CD4-positive, alpha-beta T cell treated with Interferon gamma for 1 hour (primary cell): ENCODE measurements around the gene EFNA1.

Source experiments
- DNase-seq: peaks from one replicate; pipeline ENCODE4 v3.0.0-alpha.2; 2020

The EFNA1 gene

DNA sequence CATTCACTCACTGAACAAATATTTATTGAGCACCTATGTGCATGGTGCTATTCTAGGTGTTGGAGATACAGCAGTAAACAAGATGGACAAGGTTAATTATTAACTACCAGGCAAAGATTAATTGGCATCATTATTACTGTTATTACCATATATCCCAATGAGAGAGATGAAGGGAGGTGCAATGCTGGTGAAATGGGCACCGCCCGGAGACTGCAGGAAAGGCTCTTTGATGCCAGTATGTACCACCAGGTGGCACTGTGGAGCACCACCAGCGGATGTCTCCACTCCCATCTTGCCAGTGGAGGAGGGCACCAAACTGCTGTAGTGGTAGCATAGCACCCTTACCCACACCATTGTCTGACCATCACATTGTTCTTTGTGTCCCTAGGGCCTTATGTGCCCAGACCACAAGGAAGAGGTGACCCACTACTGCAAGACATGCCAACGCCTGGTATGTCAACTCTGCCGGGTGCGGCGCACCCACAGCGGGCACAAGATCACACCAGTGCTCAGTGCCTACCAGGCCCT, 48.9 kb downstream of the EFNA1 start:
- peak; percentile 77 for DNase-seq

DNA sequence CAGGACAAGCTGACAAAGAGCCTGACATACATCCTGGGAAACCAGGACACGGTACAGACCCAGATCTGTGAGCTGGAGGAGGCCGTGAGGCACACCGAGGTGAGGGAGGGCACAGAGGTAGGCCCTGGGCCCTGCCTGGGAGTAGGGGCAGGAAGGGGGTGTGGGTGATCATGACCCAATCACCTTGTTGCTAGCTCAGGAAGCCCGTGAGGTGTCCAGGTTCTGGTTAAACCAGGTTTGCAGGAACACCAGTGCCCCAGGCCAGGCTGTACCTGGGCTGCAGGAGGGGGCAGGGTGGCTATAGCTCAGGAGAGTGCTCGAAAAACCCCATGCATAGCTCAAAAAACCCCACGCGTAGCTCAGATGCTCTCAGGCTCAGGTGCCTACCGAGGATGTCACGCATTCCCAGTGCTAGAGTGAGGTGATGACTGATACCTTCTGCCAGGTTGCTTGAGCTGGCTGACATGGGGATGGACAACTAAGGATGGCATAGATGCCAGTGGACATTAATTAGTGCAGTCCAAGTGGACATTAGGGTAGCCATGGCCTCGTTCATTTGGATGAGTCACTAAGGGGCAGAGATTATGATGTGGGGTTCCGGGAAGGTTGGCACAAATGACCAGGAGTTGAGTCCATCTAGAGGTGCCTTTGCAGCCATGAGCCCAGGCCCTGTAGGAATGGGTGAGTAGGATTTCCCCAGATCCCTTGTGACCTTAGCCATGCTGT, 49.7 kb downstream of the EFNA1 start:
- DNase-seq, result no peak

DNA sequence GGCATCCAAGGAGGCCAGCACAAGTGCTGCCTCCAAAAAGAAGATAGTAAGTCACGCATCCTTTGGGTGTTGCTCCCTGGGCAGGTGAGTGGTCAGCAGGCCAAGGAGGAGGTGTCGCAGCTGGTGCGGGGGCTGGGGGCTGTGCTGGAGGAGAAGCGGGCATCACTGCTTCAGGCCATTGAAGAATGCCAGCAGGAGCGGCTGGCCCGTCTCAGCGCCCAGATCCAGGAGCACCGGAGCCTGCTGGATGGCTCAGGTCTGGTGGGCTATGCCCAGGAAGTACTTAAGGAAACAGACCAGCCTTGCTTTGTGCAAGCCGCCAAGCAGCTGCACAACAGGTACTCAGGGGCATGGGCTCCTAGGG, 50.2 kb downstream of the EFNA1 start:
- DNase-seq, result no peak

DNA sequence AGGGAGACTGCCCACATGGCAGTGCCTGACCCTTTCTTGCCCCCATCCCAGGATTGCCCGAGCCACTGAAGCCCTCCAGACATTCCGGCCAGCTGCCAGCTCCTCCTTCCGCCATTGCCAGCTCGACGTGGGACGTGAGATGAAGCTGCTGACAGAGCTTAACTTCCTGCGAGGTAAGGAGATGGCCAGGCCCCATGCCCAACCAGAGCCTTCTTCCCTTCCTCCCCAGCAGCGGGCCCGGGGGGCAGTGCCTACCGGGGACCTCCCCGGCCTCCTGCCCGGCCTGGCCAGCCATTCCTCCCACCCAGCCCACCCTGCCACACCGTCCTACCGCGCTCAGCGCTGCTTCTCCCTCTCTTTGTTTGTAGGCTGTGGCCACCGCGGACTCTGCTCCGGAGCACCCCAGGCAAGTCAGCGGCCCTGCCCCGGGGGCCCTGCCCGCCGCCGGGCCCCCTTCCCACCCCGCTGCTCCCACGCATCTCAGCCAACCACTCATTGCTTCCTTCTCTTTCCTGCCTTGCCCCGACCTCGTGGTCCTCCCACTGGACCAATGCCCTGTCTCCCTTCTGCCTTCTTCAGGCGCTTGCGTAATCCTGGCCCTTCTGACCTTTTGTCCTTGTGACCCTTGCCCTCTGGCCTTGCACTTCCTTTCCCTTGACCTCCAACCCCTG, 50.9 kb downstream of the EFNA1 start:
- DNase-seq, result peak; percentile 32

DNA sequence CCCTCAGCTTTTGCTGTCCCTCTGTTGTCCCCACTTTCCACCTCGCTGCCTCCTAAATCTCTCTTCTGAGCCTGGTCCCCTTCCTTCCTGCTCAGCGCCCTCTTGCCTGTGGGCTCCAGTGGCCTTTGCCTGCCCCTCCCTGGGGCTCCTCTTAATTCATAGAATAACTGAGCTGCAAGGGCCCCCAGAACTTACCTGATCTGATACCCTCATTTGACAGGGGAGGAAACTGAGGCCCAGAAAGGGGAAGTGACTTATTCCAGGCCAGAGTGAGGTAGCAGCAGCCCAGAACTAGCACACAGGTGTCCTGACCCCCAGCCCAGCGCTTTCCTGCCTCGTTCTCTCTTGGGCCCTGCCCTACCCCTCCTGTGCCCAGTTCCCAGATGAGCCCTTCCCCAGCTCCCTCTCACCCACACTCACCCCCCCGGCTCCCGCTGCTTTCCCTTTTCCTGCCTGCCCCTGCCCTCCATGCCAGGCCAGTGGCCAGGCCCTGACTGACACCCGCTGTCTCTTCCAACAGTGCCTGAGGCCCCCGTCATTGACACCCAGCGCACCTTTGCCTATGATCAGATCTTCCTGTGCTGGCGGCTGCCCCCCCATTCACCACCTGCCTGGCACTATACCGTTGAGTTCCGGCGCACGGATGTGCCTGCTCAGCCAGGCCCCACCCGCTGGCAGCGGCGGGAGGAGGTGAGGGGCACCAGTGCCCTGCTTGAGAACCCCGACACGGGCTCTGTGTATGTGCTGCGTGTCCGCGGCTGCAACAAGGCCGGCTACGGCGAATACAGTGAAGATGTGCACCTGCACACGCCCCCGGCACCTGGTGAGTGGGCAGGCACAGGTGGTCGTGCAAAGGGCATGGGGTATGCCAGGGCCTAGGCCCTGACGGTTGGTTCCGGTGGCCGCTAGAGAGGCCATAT, 51.7 kb downstream of the EFNA1 start:
- no peak for DNase-seq

DNA sequence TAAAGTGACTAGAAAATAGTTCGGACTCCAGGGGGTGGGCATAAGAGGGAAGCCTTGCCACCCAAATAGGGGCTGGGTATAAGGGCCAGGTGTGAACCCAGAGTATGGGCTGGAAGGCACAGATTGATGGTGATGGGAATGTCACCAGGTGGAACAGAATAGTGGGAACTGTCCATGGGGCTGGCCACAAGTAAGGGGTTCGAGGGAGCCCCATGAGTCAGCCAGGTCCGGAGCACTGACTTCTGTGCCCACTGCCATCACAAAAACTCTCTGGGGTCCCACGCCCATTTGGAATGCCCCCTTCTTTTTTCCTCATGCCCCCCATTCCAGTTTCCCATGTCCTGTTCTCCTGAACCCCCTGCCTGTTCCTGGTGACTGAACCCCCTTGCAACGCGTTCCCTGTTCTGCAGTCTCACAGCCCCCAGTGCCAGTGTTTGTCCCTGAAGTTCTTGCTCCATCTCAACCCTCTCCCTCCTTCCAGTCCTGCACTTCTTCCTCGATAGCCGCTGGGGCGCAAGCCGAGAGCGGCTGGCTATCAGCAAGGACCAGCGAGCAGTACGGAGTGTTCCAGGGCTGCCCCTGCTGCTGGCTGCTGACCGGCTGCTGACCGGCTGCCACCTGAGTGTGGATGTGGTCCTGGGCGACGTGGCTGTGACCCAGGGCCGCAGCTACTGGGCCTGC, 53.8 kb downstream of the EFNA1 start:
- DNase-seq, result no peak

DNA sequence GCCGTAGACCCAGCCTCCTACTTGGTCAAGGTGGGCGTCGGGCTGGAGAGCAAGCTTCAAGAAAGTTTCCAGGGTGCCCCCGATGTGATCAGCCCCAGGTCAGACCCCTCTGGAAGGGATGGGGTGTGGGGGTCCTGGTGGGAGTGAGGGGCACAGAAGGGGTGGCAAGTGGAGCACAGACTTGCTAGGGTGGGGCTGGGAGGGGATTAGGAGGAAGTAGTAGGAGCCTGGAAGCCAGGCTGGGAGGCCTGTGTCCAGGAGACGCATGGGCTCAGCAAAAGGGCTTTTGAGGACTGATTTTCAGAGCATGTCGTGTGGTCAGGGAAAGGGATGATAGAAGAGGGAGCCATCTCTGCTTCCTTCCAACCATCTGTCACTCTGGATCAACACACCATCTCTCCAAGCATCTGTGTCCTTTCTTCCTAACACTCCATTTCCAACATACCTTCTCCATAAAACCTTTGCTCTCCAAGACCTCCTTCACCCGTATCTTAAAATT, 54.4 kb downstream of the EFNA1 start:
- DNase-seq, result no peak

DNA sequence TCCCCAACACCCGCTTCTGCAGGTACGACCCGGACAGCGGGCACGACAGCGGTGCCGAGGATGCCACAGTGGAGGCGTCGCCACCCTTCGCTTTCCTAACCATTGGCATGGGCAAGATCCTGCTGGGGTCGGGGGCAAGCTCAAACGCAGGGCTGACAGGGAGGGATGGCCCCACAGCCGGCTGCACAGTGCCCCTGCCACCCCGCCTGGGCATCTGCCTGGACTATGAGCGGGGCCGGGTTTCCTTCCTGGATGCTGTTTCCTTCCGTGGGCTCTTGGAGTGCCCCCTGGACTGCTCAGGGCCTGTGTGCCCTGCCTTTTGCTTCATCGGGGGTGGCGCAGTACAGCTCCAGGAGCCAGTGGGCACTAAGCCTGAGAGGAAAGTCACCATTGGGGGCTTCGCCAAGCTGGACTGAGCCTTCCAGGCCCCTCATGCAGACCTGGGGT, 56.1 kb downstream of the EFNA1 start:
- no peak for DNase-seq

DNA sequence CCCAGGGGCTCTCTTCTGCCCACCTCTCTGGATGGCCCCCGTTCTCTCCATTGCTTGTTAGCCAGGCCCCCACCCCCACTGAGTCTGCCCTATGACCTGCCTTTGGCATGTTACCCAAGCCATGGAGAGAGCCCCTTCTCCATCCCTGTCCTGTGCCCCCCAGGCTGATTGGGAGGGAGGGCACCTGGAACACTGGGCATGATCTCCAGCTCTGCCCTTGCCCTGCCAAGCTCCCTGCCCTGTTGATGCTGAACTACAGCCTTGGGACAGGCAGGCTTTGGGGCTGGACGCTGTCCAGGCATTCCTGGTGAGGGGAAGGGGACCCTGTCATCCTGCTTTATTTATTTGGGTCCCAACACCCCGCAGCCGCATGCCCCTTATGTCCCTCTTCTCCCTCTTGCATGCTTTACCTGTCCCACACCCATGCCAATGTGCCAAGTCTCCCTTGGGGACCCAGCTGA, 56.7 kb downstream of the EFNA1 start:
- no peak for DNase-seq
